ENCODE data around the gene SH3YL1. TPM values are rescaled to one million over a fixed set of nuclear protein-coding genes. Genes with fewer than 3 reads are reported as not detected.

SH3YL1 gene
- total RNA-seq, 2 donors from 2014 or later = 21.1 to 27.3 TPM

Other genes with a start within 250 kb of the SH3YL1 start
- gene FAM110C, start 217.5 kb downstream of the SH3YL1 start, total RNA-seq = 1 to 10 TPM; 1.3 to 2.5 TPM
- gene ACP1, start 915 bp upstream of the SH3YL1 start, total RNA-seq = 10 to 100 TPM; 50.9 to 54.0 TPM
- gene ALKAL2, start 24.1 kb upstream of the SH3YL1 start, total RNA-seq = 10 to 100 TPM; 63.8 to 64.2 TPM

Measured in posterior vena cava (tissue), 2 donors.